Neural cell (in vitro differentiated cells): ENCODE results near the gene NR1H3. TPM values are rescaled to one million over a fixed set of nuclear protein-coding genes. Genes with fewer than 3 reads are reported as not detected.

Experiments used
- H2AFZ ChIP-seq: fragments of 200-600, 300-800 bp; sonication (generic), shearing (Covaris generic); 2 replicates; pipeline ENCODE4 v1.6.0; 2014; ENCODE audit warnings: low read depth, mild to moderate bottlenecking, antibody characterized with exemption, low read length, moderate library complexity
- H3F3A ChIP-seq: fragments of 200-600 bp; shearing (Covaris generic); 2 replicates; pipeline ENCODE4 v1.6.1; 2016; ENCODE audit warnings: mild to moderate bottlenecking, moderate library complexity, mixed read lengths, antibody characterized with exemption, low read length; ENCODE audit not compliant: insufficient read depth, poor library complexity, severe bottlenecking
- H3K27ac ChIP-seq: fragments of 200-600, 300-800 bp; sonication (generic), shearing (Covaris generic); 2 replicates; pipeline ENCODE4 v1.5.1; 2014; ENCODE audit warnings: mild to moderate bottlenecking, low read length, moderate library complexity
- H3K27me3 ChIP-seq: fragments of 300-800, 200-600 bp; sonication (generic), shearing (Covaris generic); 2 replicates; pipeline ENCODE4 v1.6.0; 2014; ENCODE audit warnings: mild to moderate bottlenecking, low read depth, low read length, moderate library complexity; ENCODE audit not compliant: insufficient read depth
- H3K36me3 ChIP-seq: fragments of 300-800, 200-600 bp; sonication (generic), shearing (Covaris generic); 2 replicates; pipeline ENCODE4 v1.5.1; 2014; ENCODE audit warnings: mild to moderate bottlenecking, antibody characterized with exemption, low read length, moderate library complexity; ENCODE audit not compliant: insufficient read depth
- H3K4me2 ChIP-seq: fragments of 300-800, 200-600 bp; sonication (generic), shearing (Covaris generic); 2 replicates; pipeline ENCODE4 v1.6.0; 2014; ENCODE audit warnings: mild to moderate bottlenecking, low read length
- H3K4me3 ChIP-seq: fragments of 300-800, 200-600 bp; sonication (generic), shearing (Covaris generic); 2 replicates; pipeline ENCODE4 v1.5.1; 2014; ENCODE audit warnings: mild to moderate bottlenecking, low read length, moderate library complexity
- H3K79me2 ChIP-seq: fragments of 200-600 bp; shearing (Covaris generic); replicated peaks from 2 replicates; pipeline ENCODE4 v1.6.0; 2014; ENCODE audit warnings: mild to moderate bottlenecking, low read length, moderate library complexity; ENCODE audit not compliant: insufficient read depth
- H3K9ac ChIP-seq: fragments of 300-800, 200-600 bp; sonication (generic), shearing (Covaris generic); 2 replicates; pipeline ENCODE4 v1.6.1; 2016; ENCODE audit warnings: mild to moderate bottlenecking, low read length, mixed read lengths
- H3K9me2 ChIP-seq: fragments of 200-600 bp; shearing (Covaris generic); 2 replicates; pipeline ENCODE4 v1.6.1; 2016; ENCODE audit warnings: mild to moderate bottlenecking, low read length, mixed read lengths; ENCODE audit not compliant: insufficient read depth
- H3K9me3 ChIP-seq: fragments of 200-600, 300-800 bp; sonication (generic), shearing (Covaris generic); 2 replicates; pipeline ENCODE4 v1.6.1; 2016; ENCODE audit warnings: mild to moderate bottlenecking, mixed run types, low read length, moderate library complexity, mixed read lengths
- H4K20me1 ChIP-seq: fragments of 200-600 bp; shearing (Covaris generic); 2 replicates; pipeline ENCODE4 v1.6.1; 2016; ENCODE audit warnings: mild to moderate bottlenecking, mixed run types; ENCODE audit not compliant: insufficient read depth
- CTCF ChIP-seq: fragments of 450-650 bp; IDR thresholded peaks from 2 replicates; pipeline ENCODE4 v1.5.1; 2014; ENCODE audit warnings: antibody characterized with exemption, mild to moderate bottlenecking, moderate library complexity; ENCODE audit not compliant: poor library complexity, severe bottlenecking
- EP300 ChIP-seq: fragments of 450-650 bp; conservative IDR thresholded peaks from 2 replicates; pipeline ENCODE4 v1.6.1; 2014; ENCODE audit warnings: antibody characterized with exemption, mild to moderate bottlenecking, moderate library complexity; ENCODE audit not compliant: poor library complexity, severe bottlenecking
- EZH2 ChIP-seq: fragments of 200-600, 300-800 bp; shearing (Covaris generic), sonication (generic); IDR thresholded peaks from 2 replicates; pipeline ENCODE4 v1.6.1; 2014; ENCODE audit warnings: antibody characterized with exemption, low read length, borderline replicate concordance, mild to moderate bottlenecking; ENCODE audit not compliant: insufficient read depth, poor library complexity, severe bottlenecking
- MXI1 ChIP-seq: fragments of 450-650 bp; conservative IDR thresholded peaks from 2 replicates; pipeline ENCODE4 v1.6.1; 2014; ENCODE audit warnings: antibody characterized with exemption, mild to moderate bottlenecking; ENCODE audit not compliant: poor library complexity, severe bottlenecking
- POLR2AphosphoS5 ChIP-seq: IDR thresholded peaks from 2 replicates; pipeline ENCODE4 v1.6.1; 2012
- RAD21 ChIP-seq: fragments of 450-650 bp; conservative IDR thresholded peaks from 2 replicates; pipeline ENCODE4 v1.6.1; 2014; ENCODE audit warnings: antibody characterized with exemption, mild to moderate bottlenecking, moderate library complexity
- REST ChIP-seq: IDR thresholded peaks from 2 replicates; pipeline ENCODE4 v1.6.1; 2012; ENCODE audit warnings: borderline replicate concordance
- SMC3 ChIP-seq: fragments of 450-650 bp; conservative IDR thresholded peaks from 2 replicates; pipeline ENCODE4 v1.6.1; 2014; ENCODE audit warnings: antibody characterized with exemption, mild to moderate bottlenecking, moderate library complexity; ENCODE audit not compliant: poor library complexity
- TAF1 ChIP-seq: IDR thresholded peaks from 2 replicates; pipeline ENCODE4 v1.6.1; 2012; ENCODE audit warnings: low read depth
- polyA plus RNA-seq: library from polyadenylated mRNA; depleted of rRNA; stranded (reverse); fragments of >200 nt; gene quantifications from 2 replicates; pipeline ENCODE4 v1.2.3, GENCODE V29; 2014

NR1H3 gene
- polyA plus RNA-seq, 1 donor from 2014 or later, result 7.7 TPM

DNA sequence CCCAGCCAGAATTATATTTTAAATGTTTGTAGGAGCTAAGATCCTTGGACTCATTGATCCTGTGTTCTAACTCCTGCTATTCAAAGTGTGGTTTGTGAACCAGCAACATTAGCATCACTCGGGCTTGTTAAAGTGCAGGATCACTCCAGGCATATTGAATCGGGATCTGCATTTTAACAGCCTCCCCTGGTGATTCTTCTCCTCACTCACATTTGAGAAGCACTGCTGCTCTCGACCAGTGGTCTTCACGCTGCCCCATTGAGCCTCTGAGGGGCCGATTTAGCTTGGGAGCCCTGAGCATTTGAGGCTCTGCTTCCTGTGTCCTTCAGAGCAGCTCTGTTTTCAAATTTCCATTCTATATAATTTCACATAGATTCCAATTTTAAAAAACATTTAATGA, 23.1 kb downstream of the NR1H3 start:
- no peaks in the 10 kb centered on the region for H3K79me2 ChIP-seq
- H3K27ac ChIP-seq, result no peak overlapping the region
- H2AFZ ChIP-seq, result no peak overlapping the region
- no peaks in the 10 kb centered on the region for H4K20me1 ChIP-seq
- no peak overlapping the region for H3K9ac ChIP-seq
- H3F3A ChIP-seq, result no peaks in the 10 kb centered on the region
- H3K36me3 ChIP-seq, result no peaks in the 10 kb centered on the region
- no peaks in the 10 kb centered on the region for H3K9me3 ChIP-seq
- no peak overlapping the region for H3K4me2 ChIP-seq
- H3K4me3 ChIP-seq, result no peak overlapping the region
- no peaks in the 10 kb centered on the region for H3K27me3 ChIP-seq
- H3K9me2 ChIP-seq, result no peaks in the 10 kb centered on the region
- TF ChIP-seq REST, result no peak
- no peak for TF ChIP-seq POLR2AphosphoS5
- no peak for TF ChIP-seq EP300
- no peak for TF ChIP-seq MXI1
- TF ChIP-seq EZH2, result no peak
- TF ChIP-seq SMC3, result no peak
- TF ChIP-seq RAD21, result no peak
- TF ChIP-seq TAF1, result no peak
- TF ChIP-seq CTCF, result no peak

- Histone ChIP-seq H3K4me3 (no peak overlapping the region), H2AFZ (no peak overlapping the region), H3K9me2 (no peaks in the 10 kb centered on the region), H3F3A (no peaks in the 10 kb centered on the region), H3K9ac (no peak overlapping the region), H3K79me2 (no peaks in the 10 kb centered on the region), H4K20me1 (no peaks in the 10 kb centered on the region), H3K27me3 (no peaks in the 10 kb centered on the region), H3K27ac (no peak overlapping the region), H3K4me2 (no peak overlapping the region), H3K9me3 (no peaks in the 10 kb centered on the region), H3K36me3 (no peaks in the 10 kb centered on the region)
- TF ChIP-seq POLR2AphosphoS5 (no peak), TAF1 (no peak), RAD21 (no peak), REST (no peak), CTCF (no peak), EZH2 (no peak)
Measured at GRCh38 chr11:47282462-47282861, 24.7 kb downstream of the NR1H3 start.
